Mesothelial cell of epicardium (in vitro differentiated cells): Measurements from ENCODE around the gene TRIM50. TPM values are rescaled to one million over a fixed set of nuclear protein-coding genes. Genes with fewer than 3 reads are reported as not detected.
"Not testable (repeated sequence)": the region's sequence is repeated elsewhere in the genome, so short reads cannot be mapped to it uniquely, and the experiment has no call there.

Experiments
- DNase-seq, 2 experiments: peaks; one replicate each; pipeline ENCODE4 v3.0.0; 2021; ENCODE audit warnings: low spot score in 2 of 2; ENCODE audit not compliant: unreplicated experiment in 2 of 2
- H3K27ac Mint-ChIP-seq: 2 replicates; pipeline ENCODE4 v1.8.0; 2021; ENCODE audit warnings: mixed read lengths
- H3K27me3 Mint-ChIP-seq: 2 replicates; pipeline ENCODE4 v1.8.0; 2021; ENCODE audit warnings: low read depth, mixed read lengths
- H3K36me3 Mint-ChIP-seq: 2 replicates; pipeline ENCODE4 v1.8.0; 2021; ENCODE audit warnings: mixed read lengths
- H3K4me1 Mint-ChIP-seq: 2 replicates; pipeline ENCODE4 v1.8.0; 2021; ENCODE audit warnings: mixed read lengths
- H3K4me3 Mint-ChIP-seq: 2 replicates; pipeline ENCODE4 v1.8.0; 2021; ENCODE audit warnings: mild to moderate bottlenecking, moderate library complexity, mixed read lengths
- H3K9me3 Mint-ChIP-seq: 2 replicates; pipeline ENCODE4 v1.8.0; 2021; ENCODE audit warnings: mixed read lengths
- total RNA-seq: library from RNA; stranded (reverse); gene quantifications from 3 replicates; pipeline ENCODE4 v1.2.1, GENCODE V29; 2021
- TF ChIP-seq, protein P1 (sequence below): fragments of 200-600 bp; sonication (generic); IDR thresholded peaks from one replicate; pipeline ENCODE4 v1.5.0; 2021; ENCODE audit warnings: antibody characterized with exemption; ENCODE audit not compliant: unreplicated experiment

The TRIM50 gene
- total RNA-seq, 1 donor from 2014 or later, result not detected

DNA sequence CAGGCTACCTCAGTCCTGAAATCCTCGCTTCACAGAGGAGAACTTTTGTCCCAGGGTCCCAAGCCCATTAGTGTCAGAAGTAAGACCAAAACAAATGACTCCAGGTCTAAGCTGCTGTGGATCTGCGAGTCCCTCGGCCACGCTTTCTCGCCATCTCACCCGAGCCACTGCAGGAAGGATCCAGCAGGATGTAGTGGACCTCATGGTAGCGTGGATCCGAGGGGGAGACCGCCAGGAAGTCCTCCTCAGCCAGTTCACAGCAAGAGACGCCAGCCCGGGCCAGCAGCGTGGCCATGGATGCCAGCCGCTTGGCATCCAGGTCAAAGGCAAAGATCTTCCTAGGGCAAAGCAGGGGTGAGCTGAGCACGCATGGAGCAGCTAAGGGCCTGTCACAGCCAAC, 23.8 kb downstream of the TRIM50 start:
- H3K4me3 Mint-ChIP-seq, result no peak overlapping the region
- no peaks in the 10 kb centered on the region for H3K9me3 Mint-ChIP-seq
- H3K36me3 Mint-ChIP-seq, result peaks cover 14% of the 10 kb centered on the region
- TF ChIP-seq, protein P1, sequence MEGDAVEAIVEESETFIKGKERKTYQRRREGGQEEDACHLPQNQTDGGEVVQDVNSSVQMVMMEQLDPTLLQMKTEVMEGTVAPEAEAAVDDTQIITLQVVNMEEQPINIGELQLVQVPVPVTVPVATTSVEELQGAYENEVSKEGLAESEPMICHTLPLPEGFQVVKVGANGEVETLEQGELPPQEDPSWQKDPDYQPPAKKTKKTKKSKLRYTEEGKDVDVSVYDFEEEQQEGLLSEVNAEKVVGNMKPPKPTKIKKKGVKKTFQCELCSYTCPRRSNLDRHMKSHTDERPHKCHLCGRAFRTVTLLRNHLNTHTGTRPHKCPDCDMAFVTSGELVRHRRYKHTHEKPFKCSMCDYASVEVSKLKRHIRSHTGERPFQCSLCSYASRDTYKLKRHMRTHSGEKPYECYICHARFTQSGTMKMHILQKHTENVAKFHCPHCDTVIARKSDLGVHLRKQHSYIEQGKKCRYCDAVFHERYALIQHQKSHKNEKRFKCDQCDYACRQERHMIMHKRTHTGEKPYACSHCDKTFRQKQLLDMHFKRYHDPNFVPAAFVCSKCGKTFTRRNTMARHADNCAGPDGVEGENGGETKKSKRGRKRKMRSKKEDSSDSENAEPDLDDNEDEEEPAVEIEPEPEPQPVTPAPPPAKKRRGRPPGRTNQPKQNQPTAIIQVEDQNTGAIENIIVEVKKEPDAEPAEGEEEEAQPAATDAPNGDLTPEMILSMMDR, result no peak
- peaks cover 11% of the 10 kb centered on the region for H3K4me1 Mint-ChIP-seq
- H3K27me3 Mint-ChIP-seq, result no peaks in the 10 kb centered on the region
- DNase-seq, result no peak
- no peak overlapping the region for H3K27ac Mint-ChIP-seq

DNA sequence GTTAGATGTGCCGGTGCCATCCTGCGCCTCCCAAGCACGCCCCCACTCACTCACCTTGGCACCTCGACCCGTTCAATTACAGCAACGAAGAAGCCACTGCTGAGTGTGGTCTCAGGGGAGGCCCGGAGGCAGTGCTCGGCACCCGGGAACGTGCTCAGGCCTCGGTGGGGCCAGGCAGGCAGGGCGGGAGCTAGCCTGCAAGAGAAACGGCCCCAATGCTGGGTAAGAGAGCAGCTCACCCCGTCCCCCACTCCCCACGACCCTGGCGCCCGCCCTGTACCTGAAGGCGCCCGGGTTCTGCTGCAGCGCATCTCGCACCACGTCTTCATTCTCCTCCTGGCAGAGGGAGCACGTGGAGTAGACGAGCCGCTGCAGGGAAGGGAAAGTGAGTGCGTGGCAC, 24.3 kb downstream of the TRIM50 start:
- DNase-seq, result no peak
- TF ChIP-seq, protein P1, result no peak
- peaks cover 14% of the 10 kb centered on the region for H3K36me3 Mint-ChIP-seq
- H3K4me1 Mint-ChIP-seq, result peaks cover 8% of the 10 kb centered on the region
- H3K27me3 Mint-ChIP-seq, result no peaks in the 10 kb centered on the region
- no peak overlapping the region for H3K4me3 Mint-ChIP-seq
- H3K27ac Mint-ChIP-seq, result no peak overlapping the region
- no peaks in the 10 kb centered on the region for H3K9me3 Mint-ChIP-seq

DNA sequence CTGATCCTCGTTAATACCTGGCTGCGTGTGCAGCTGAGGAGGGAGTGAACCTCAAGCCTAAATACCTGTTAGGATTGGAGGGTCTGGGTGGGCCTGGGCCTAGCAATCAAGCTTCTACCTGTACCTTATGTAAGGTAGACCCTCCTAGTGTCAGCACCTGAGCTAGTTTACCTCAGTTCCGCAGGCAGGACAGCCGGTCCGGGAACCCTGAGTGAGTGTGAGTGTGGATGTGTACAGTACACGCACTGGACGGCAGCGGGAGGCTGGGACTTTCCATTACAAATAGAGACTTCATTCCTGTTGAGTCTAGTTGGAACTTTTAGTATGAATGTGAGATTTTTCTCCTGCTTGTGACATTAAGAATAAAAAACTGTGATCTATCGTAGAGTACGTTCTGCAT, 25.0 kb downstream of the TRIM50 start:
- not testable (repeated sequence) for H3K4me1 Mint-ChIP-seq, H3K27ac Mint-ChIP-seq, H3K9me3 Mint-ChIP-seq, H3K27me3 Mint-ChIP-seq, DNase-seq, H3K4me3 Mint-ChIP-seq
- H3K36me3 Mint-ChIP-seq, result peaks cover 14% of the 10 kb centered on the region

DNA sequence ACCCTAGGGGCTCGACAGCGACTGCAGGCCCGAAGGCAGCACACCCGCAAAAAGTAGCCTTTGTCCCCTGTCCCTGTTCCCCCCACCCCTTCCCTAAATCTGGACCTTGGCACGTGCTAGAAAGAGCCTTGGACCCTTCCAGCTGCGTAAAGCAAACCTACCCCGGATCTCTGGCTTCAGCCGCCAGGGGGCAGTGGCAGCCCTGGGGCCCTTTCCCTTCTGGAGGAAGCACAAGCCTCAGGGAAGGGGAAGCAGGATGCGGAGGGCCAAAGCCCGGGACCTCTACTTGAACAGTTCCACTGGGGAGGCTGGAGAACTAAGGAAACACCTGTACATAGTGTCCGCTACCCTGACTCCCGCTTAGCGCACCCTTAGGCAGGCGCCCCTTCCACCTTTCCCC, 26.8 kb downstream of the TRIM50 start:
- not testable (repeated sequence) for DNase-seq, H3K4me3 Mint-ChIP-seq, H3K27ac Mint-ChIP-seq, H3K27me3 Mint-ChIP-seq, H3K4me1 Mint-ChIP-seq, H3K9me3 Mint-ChIP-seq
- H3K36me3 Mint-ChIP-seq, result peaks cover 12% of the 10 kb centered on the region

DNA sequence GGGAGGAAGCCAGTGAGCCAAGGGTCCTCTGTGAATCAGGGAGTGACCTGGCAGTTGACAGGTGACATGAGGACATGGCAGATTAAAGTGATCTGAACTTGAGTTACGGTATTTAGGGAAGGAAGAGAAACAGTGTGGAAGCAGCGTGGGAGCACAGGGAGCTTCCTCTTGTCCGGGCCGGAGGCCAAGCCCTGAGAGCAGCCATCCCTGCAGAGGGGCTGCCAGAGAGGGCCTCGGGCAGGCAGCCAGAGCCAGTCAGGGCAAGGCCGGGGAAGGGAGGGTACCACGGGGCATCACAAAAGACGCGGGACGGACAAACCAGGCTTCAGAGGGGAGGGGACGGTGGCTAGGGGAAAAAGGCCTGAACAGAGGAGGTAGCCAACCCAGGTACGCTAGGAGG, 28.1 kb downstream of the TRIM50 start:
- H3K27ac Mint-ChIP-seq, H3K36me3 Mint-ChIP-seq, H3K9me3 Mint-ChIP-seq, H3K27me3 Mint-ChIP-seq, H3K4me1 Mint-ChIP-seq, H3K4me3 Mint-ChIP-seq, DNase-seq: not testable (repeated sequence)

DNA sequence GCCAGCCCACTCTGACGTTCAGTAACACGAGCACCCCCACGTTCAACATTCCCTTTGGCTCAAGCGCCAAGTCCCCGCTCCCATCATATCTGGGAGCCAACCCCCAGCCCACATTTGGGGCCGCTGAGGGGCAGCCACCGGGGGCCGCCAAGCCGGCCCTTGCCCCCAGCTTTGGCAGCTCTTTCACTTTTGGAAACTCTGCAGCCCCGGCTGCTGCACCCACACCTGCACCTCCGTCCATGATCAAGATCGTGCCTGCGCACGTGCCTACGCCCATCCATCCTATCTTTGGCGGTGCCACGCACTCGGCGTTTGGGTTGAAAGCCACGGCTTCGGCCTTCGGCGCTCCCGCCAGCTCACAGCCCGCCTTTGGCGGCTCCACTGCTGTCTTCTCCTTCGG, 30.2 kb downstream of the TRIM50 start:
- not testable (repeated sequence) for H3K27me3 Mint-ChIP-seq, DNase-seq, H3K36me3 Mint-ChIP-seq, H3K4me1 Mint-ChIP-seq, H3K9me3 Mint-ChIP-seq, H3K4me3 Mint-ChIP-seq, H3K27ac Mint-ChIP-seq

DNA sequence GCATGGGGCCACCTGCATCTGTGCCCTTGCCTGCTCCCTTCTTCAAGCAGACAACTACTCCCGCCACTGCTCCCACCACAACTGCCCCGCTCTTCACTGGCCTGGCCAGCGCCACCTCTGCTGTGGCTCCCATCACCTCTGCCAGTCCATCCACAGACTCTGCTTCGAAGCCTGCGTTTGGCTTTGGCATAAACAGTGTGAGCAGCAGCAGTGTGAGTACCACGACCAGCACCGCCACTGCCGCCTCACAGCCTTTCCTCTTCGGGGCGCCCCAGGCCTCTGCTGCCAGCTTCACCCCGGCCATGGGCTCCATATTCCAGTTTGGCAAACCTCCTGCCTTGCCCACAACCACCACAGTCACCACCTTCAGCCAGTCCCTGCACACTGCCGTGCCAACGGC, 30.6 kb downstream of the TRIM50 start:
- not testable (repeated sequence) for DNase-seq, H3K27me3 Mint-ChIP-seq, H3K9me3 Mint-ChIP-seq, H3K27ac Mint-ChIP-seq, H3K4me1 Mint-ChIP-seq, H3K4me3 Mint-ChIP-seq, H3K36me3 Mint-ChIP-seq

DNA sequence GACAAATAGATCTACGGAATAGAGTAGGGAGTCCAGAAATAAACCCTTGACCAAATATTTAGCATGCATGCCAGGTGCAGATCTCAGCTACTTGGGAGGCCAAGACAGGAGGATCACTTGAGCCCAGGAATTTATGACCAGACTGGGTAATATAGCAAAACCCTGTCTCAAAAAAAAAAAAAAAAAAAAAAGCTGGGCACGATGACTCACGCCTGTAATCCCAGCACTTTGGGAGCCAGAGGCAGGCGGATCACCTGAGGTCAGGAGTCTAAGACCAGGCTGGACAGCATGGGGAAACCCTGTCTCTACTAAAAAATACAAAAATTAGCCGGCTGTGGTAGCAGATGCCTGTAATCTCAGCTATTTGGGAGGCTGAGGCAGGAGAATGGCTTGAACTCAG, 50.7 kb downstream of the TRIM50 start:
- H3K4me1 Mint-ChIP-seq, H3K4me3 Mint-ChIP-seq, H3K36me3 Mint-ChIP-seq, H3K9me3 Mint-ChIP-seq, DNase-seq, H3K27me3 Mint-ChIP-seq, H3K27ac Mint-ChIP-seq: not testable (repeated sequence)

DNA sequence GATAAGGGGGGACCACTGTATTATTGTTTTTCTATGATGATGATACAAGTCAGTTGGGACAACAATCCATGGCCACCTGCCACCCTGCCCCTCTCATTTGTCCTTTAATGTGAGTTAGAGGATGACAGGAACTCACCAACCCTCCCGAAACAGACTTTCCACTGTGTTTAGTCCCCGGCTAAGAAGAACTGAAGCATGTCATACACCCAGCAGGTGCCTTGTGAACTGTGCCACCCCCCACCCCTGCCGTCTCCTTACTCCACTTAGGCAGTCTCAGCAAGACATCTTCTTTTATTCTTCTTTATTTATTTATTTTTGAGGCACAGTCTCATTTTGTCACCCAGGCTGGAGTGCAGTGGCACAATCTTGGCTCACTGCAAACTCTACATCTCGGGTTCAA, 60.1 kb downstream of the TRIM50 start:
- H3K4me1 Mint-ChIP-seq, H3K27ac Mint-ChIP-seq, H3K36me3 Mint-ChIP-seq, DNase-seq, H3K4me3 Mint-ChIP-seq, H3K27me3 Mint-ChIP-seq, H3K9me3 Mint-ChIP-seq: not testable (repeated sequence)

DNA sequence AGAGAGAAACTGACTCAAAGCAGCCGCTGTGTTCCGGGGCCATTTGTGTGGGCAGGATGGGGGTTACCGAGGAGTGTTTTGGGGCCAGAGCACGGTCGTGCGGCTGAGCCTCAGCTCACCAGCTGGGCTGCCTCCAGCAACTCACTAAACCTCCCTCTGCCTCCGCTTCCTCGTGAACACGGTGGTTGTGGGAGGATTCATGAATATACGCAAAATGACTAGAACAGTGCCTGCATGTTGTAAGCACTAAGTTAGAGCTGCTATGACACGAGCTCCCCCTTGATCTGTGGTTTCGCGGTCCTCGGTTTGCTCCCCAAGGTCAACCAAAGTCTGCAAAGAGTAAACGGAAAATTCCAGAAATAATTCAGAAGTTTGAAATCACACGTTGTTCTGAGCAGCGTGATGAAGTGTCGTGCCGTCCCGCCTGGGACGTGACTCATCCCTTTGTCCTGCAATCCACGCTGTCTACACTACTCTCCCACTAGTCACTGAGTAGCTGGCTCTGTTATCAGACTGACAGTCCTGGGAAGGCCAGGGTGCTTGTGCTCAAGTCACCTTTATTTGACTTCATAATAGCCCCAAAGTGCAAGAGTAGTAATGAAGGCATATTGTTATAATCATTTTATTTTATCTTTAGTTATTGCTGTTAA, 61.0 kb downstream of the TRIM50 start:
- not testable (repeated sequence) for H3K4me3 Mint-ChIP-seq, H3K27me3 Mint-ChIP-seq, H3K27ac Mint-ChIP-seq, H3K36me3 Mint-ChIP-seq, H3K9me3 Mint-ChIP-seq, H3K4me1 Mint-ChIP-seq, DNase-seq
